ENCODE measurements around the gene ATP8A2. TPM values are rescaled to one million over a fixed set of nuclear protein-coding genes. Genes with fewer than 3 reads are reported as not detected.

Gene ATP8A2
- total RNA-seq, 2 donors from 2014 or later = 1.6 to 2.9 TPM

GRCh38 chr13:25872481-25873241, 500.9 kb downstream of the ATP8A2 start:
- no peak overlapping the region for H3K27ac ChIP-seq (ENCODE audit: low read depth, low read length)
- H3K9me3 ChIP-seq (ENCODE audit: control insufficient read depth, low read length) = no peaks in the 10 kb centered on the region
- no peaks in the 10 kb centered on the region for H3K27me3 Mint-ChIP-seq (ENCODE audit: insufficient read depth)
- TF ChIP-seq CTCF (conservative IDR thresholded peaks at IDR 0.05) = no peak
- no peaks in the 10 kb centered on the region for H3K36me3 Mint-ChIP-seq (ENCODE audit: low read depth)
- WGBS, 2 experiments (ENCODE audit: insufficient coverage in 1 of 2, insufficient read length in 1 of 2) = 88 to 100% methylated on average over 2 to 7 of the region's 7 CpGs
- peaks cover under 1% of the 10 kb centered on the region for H3K4me1 ChIP-seq (ENCODE audit: control insufficient read depth, insufficient read depth, low read length)
- DNase-seq = no peak
- no peak overlapping the region for H3K4me3 Mint-ChIP-seq
- no peaks in the 10 kb centered on the region for H3K27me3 ChIP-seq (ENCODE audit: control insufficient read depth, insufficient read depth, low read length, poor library complexity, severe bottlenecking)
- no peak overlapping the region for H3K27ac Mint-ChIP-seq
- no peaks in the 10 kb centered on the region for H3K36me3 ChIP-seq (ENCODE audit: control insufficient read depth, insufficient read depth, low read length)
- H3K4me3 ChIP-seq (ENCODE audit: low read length) = no peak overlapping the region
- no peaks in the 10 kb centered on the region for H3K9me3 Mint-ChIP-seq
- peaks cover 33% of the 10 kb centered on the region for H3K4me1 Mint-ChIP-seq
- H3K9ac ChIP-seq (ENCODE audit: extremely low read depth, low read length, poor library complexity, severe bottlenecking) = no peak overlapping the region

GRCh38 chr13:25873242-25873612, 501.5 kb downstream of the ATP8A2 start:
- no peaks in the 10 kb centered on the region for H3K9me3 Mint-ChIP-seq
- Histone ChIP-seq H3K27ac (ENCODE audit: low read depth, low read length) (no peak overlapping the region), H3K9me3 (ENCODE audit: control insufficient read depth, low read length) (no peaks in the 10 kb centered on the region), H3K9ac (ENCODE audit: extremely low read depth, low read length, poor library complexity, severe bottlenecking) (no peak overlapping the region), H3K4me1 (ENCODE audit: control insufficient read depth, insufficient read depth, low read length) (peaks cover 3% of the 10 kb centered on the region), H3K4me3 (ENCODE audit: low read length) (no peak overlapping the region), H3K27me3 (ENCODE audit: control insufficient read depth, insufficient read depth, low read length, poor library complexity, severe bottlenecking) (no peaks in the 10 kb centered on the region), H3K36me3 (ENCODE audit: control insufficient read depth, insufficient read depth, low read length) (no peaks in the 10 kb centered on the region)
- WGBS, 2 experiments (ENCODE audit: insufficient coverage in 1 of 2, insufficient read length in 1 of 2) = 100% methylated on average over 1 to 2 of the region's 2 CpGs
- no peak overlapping the region for H3K27ac Mint-ChIP-seq
- TF ChIP-seq CTCF (conservative IDR thresholded peaks at IDR 0.05) = no peak
- H3K4me1 Mint-ChIP-seq = peaks cover 32% of the 10 kb centered on the region
- H3K27me3 Mint-ChIP-seq (ENCODE audit: insufficient read depth) = no peaks in the 10 kb centered on the region
- no peak overlapping the region for H3K4me3 Mint-ChIP-seq
- H3K36me3 Mint-ChIP-seq (ENCODE audit: low read depth) = no peaks in the 10 kb centered on the region
- no peak for DNase-seq

- 95% methylated on average over 10 to 11 of the region's 11 CpGs for WGBS, 2 experiments (ENCODE audit: insufficient coverage in 1 of 2, insufficient read length in 1 of 2)
- no peak overlapping the region for H3K4me3 Mint-ChIP-seq
- no peak overlapping the region for H3K27ac Mint-ChIP-seq
Observed at GRCh38 chr13:25874064-25874737, 502.4 kb downstream of the ATP8A2 start.

More at GRCh38 chr13:25874064-25874737, 502.4 kb downstream of the ATP8A2 start:
- Mint-ChIP-seq H3K4me1 (peaks cover 27% of the 10 kb centered on the region), H3K27me3 (ENCODE audit: insufficient read depth) (no peaks in the 10 kb centered on the region), H3K36me3 (ENCODE audit: low read depth) (no peaks in the 10 kb centered on the region), H3K9me3 (no peaks in the 10 kb centered on the region)
- Histone ChIP-seq H3K4me3 (ENCODE audit: low read length) (no peak overlapping the region), H3K9ac (ENCODE audit: extremely low read depth, low read length, poor library complexity, severe bottlenecking) (no peak overlapping the region), H3K36me3 (ENCODE audit: control insufficient read depth, insufficient read depth, low read length) (no peaks in the 10 kb centered on the region), H3K27ac (ENCODE audit: low read depth, low read length) (no peak overlapping the region), H3K9me3 (ENCODE audit: control insufficient read depth, low read length) (no peaks in the 10 kb centered on the region), H3K4me1 (ENCODE audit: control insufficient read depth, insufficient read depth, low read length) (peaks cover 3% of the 10 kb centered on the region), H3K27me3 (ENCODE audit: control insufficient read depth, insufficient read depth, low read length, poor library complexity, severe bottlenecking) (no peaks in the 10 kb centered on the region)
- no peak for DNase-seq
- TF ChIP-seq CTCF (conservative IDR thresholded peaks at IDR 0.05) = no peak

All from endodermal cell (in vitro differentiated cells).